Measurements from ENCODE around the gene RPLP2. TPM values are rescaled to one million over a fixed set of nuclear protein-coding genes. Genes with fewer than 3 reads are reported as not detected.

Gene RPLP2
- total and polyA plus RNA-seq, 5 donors from 2014 or later, result 2,313 to 3,705 (median 2,852) TPM

DNA sequence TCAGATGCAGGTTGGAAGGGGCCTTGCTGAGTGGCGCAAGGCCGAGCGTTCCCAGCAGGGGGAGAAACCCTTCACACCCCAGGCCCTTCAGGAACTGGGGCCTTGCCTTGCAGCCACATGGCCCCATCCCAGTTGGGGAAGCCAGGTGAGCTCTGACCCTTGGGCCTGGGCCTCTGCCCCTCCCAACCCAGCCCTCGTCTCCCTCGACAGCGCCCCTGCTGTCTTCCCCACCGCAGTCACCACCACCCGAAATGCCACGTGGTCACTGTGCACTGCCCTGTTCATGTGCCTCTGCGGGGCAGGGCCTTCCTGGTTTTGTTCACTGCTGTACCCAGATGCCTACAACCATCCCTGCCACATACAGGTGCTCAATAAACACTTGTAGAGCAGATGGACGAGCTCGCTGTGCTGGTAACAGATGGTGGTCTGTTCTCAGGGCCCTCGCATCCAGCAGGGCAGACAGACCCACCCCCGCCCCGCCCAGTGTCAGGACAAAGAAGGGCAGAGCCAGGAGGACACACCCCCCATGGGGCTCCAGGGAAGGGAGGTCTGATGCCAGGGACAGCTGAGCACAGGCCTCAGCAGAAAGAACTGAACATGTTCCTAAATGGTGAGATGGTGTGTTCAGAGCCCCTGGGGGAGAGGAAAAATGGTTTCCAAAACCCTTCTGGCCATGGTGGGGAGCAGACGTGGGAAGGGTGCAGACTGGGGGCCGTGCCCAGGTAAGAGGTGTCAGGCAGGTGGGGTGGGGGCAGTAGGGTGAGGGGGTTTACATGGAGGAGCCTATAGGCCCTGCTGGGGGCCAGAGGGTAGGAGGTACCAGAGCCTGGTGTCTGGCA lies 28.9 kb downstream of the RPLP2 start:
- Histone ChIP-seq H3K27ac (ENCODE audit: insufficient read depth, low read length, poor library complexity, severe bottlenecking) (no peak overlapping the region), H3K27me3 (ENCODE audit: control insufficient read depth, insufficient read depth, low read length) (no peaks in the 10 kb centered on the region), H3K9me3 (ENCODE audit: control insufficient read depth in 2 of 2, low read length in 2 of 2) (no peaks in the 10 kb centered on the region), H3K4me1 (ENCODE audit: control insufficient read depth, insufficient read depth, low read length, poor library complexity, severe bottlenecking) (peaks cover 35% of the 10 kb centered on the region), H3K36me3 (ENCODE audit: control insufficient read depth, insufficient read depth, low read length) (peaks cover 8% of the 10 kb centered on the region), H3K4me3 (ENCODE audit: low read depth, low read length) (no peak overlapping the region)
- Mint-ChIP-seq H3K36me3 (no peaks in the 10 kb centered on the region), H3K9me3 (no peaks in the 10 kb centered on the region), H3K4me3 (peak overlapping the region in 2 of 4 donors; percentile 38 to 75), H3K4me1 (peaks cover 0 to 29% (median 3%) of the 10 kb centered on the region in 4 donors), H3K27me3 (peaks cover 6% of the 10 kb centered on the region), H3K27ac (no peak overlapping the region)
- ATAC-seq (ENCODE audit: low read depth in 2 of 2), result no peak
- no peak for DNase-seq

GRCh38 chr11:839280-839623 lies 29.5 kb downstream of the RPLP2 start:
- Mint-ChIP-seq H3K4me1 (peaks cover 0 to 29% (median 3%) of the 10 kb centered on the region in 4 donors), H3K9me3 (no peaks in the 10 kb centered on the region), H3K36me3 (no peaks in the 10 kb centered on the region), H3K4me3 (peak overlapping the region in 3 of 4 donors; percentile 62 to 89 (median 82)), H3K27ac (no peak overlapping the region), H3K27me3 (peaks cover 11% of the 10 kb centered on the region)
- DNase-seq (no peak), ATAC-seq (ENCODE audit: low read depth in 2 of 2) (no peak)
- Histone ChIP-seq H3K4me1 (ENCODE audit: control insufficient read depth, insufficient read depth, low read length, poor library complexity, severe bottlenecking) (peaks cover 39% of the 10 kb centered on the region), H3K27ac (ENCODE audit: insufficient read depth, low read length, poor library complexity, severe bottlenecking) (no peak overlapping the region), H3K36me3 (ENCODE audit: control insufficient read depth, insufficient read depth, low read length) (peaks cover 8% of the 10 kb centered on the region), H3K27me3 (ENCODE audit: control insufficient read depth, insufficient read depth, low read length) (no peaks in the 10 kb centered on the region), H3K4me3 (ENCODE audit: low read depth, low read length) (no peak overlapping the region), H3K9me3 (ENCODE audit: control insufficient read depth in 2 of 2, low read length in 2 of 2) (no peaks in the 10 kb centered on the region)

DNA sequence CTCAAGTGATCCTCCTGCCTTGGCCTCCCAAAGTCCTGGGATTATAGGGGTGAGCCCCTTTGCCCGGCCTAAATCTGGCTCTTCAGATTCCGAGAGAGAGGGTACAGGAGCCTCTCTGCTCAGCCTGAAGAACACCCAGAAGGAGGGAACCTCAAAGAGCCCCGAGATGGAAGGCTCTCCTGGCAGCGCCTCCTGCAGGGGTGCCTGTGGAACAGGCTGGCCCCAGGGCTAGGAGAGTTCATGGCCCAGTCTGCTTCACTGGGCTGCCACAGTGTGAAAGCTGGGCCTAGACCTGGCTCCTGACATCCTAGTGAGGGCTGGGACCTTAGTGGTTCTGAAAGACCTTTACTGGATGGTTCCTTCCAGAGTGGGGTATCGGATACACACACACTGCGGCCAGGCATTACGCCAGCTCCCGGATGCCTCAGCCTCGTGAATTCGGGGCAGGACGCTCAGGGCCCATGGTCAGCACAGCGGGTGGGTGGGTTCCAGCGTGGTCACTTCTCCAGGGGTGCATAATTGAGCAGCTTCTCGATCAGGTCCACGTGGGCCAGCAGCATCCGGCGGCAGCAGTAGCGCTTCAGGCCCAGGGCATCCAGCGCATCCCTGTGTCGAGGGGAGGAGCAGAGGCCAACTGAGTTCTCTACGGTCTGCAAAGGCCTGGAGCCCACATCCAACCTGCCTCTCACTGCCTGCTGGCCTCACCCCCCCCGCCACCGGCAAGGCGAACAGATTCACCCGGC lies 30.3 kb downstream of the RPLP2 start:
- ATAC-seq (ENCODE audit: low read depth in 2 of 2) (no peak), DNase-seq (no peak)
- Histone ChIP-seq H3K36me3 (ENCODE audit: control insufficient read depth, insufficient read depth, low read length) (peaks cover 8% of the 10 kb centered on the region), H3K27me3 (ENCODE audit: control insufficient read depth, insufficient read depth, low read length) (no peaks in the 10 kb centered on the region), H3K9me3 (ENCODE audit: control insufficient read depth in 2 of 2, low read length in 2 of 2) (no peaks in the 10 kb centered on the region), H3K4me3 (ENCODE audit: low read depth, low read length) (no peak overlapping the region), H3K27ac (ENCODE audit: insufficient read depth, low read length, poor library complexity, severe bottlenecking) (no peak overlapping the region), H3K4me1 (ENCODE audit: control insufficient read depth, insufficient read depth, low read length, poor library complexity, severe bottlenecking) (peaks cover 36% of the 10 kb centered on the region)
- Mint-ChIP-seq H3K27ac (peak overlapping the region in 2 of 3 donors; percentile 36 to 47), H3K9me3 (no peaks in the 10 kb centered on the region), H3K36me3 (no peaks in the 10 kb centered on the region), H3K4me1 (peaks cover 0 to 29% (median 3%) of the 10 kb centered on the region in 4 donors), H3K27me3 (peaks cover 14% of the 10 kb centered on the region), H3K4me3 (peak overlapping the region in 3 of 4 donors; percentile 82 to 89 (median 84))

DNA sequence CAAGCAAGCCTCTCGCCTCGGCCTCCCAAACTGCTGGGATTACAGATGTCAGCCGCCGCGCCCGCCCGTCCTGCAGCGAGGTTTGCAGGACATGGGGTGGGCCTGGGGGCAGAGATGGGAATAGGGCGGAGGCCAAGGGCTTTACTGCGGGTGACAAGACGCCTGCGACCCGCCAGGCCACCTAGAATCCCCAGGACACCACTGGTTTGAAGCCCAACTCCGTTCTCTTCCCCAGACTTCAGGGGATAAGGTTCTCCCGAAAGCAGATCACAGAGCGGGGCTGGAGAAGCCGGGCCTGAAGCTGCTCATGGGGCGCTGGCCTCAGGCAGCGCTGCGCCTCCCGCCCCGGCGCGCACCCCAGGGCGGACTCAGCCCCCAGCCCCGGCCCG lies 32.2 kb downstream of the RPLP2 start:
- peak in 1 of 2 donors; percentile 29 for ATAC-seq (ENCODE audit: low read depth in 2 of 2)
- peak overlapping the region in 2 of 3 donors; percentile 41 to 85 for H3K27ac Mint-ChIP-seq
- H3K4me3 ChIP-seq (ENCODE audit: low read depth, low read length), result peak overlapping the region; percentile 76

DNA sequence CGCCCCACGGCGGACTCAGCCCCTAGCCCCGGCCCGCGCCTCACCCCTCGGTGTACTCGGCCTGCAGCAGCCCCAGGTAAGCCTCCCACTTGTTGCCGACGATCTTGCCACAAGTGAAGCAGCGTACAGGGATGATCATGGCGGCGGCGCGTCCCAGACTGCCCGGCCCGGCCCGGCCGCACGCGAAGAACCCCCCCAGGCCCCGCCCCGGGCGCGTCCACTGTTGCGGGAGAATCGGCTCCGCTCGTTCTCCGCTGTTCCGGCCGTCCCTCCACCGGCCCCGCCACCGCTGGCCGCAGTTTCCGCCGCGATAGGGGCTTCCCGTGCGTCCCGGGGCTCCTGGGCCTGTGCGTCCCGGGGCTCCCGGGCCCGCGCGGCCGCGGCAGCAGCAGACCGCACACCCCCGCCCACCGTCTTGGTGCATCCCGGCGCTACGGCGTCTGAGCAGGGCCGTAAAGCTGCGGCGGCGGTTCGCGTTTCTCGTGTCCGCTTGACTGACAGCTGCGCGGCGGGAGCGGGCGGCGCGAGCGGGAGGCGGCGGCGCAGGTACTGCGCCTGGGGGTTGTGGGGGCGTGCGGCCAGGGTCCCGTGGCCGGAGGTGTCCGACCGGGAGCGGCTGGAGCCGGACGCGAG lies 32.7 kb downstream of the RPLP2 start, which contains the start of the genes POLR2L and TSPAN4:
Gene POLR2L (minus strand): TSS at position 160 of the 633 bp plus-strand sequence. CDS start 21 bp downstream, at position 139.
Gene TSPAN4 (plus strand): TSS at position 483 of the 633 bp plus-strand sequence. CDS start 7,453 bp downstream, outside the sequence.
- Mint-ChIP-seq H3K27ac (peak within 1 kb of the TSS; percentile 41 to 85 (median 56)), H3K36me3 (no peaks in the 10 kb centered on the region), H3K4me1 (peaks cover 0 to 29% (median 3%) of the 10 kb centered on the region in 4 donors), H3K27me3 (peaks cover 19% of the 10 kb centered on the region), H3K4me3 (peak within 1 kb of the TSS; percentile 85 to 90 (median 88)), H3K9me3 (no peaks in the 10 kb centered on the region)
- H3K27me3 ChIP-seq (ENCODE audit: control insufficient read depth, insufficient read depth, low read length), result no peaks in the 10 kb centered on the region
- DNase-seq, result peak; percentile 78 to 92 (median 85)
- peak; percentile 82 to 86 for ATAC-seq (ENCODE audit: low read depth in 2 of 2)
- H3K36me3 ChIP-seq (ENCODE audit: control insufficient read depth, insufficient read depth, low read length), result peaks cover 8% of the 10 kb centered on the region
- H3K4me3 ChIP-seq (ENCODE audit: low read depth, low read length), result peak within 1 kb of the TSS; percentile 76
- peak within 1 kb of the TSS; percentile 67 for H3K27ac ChIP-seq (ENCODE audit: insufficient read depth, low read length, poor library complexity, severe bottlenecking)
- H3K4me1 ChIP-seq (ENCODE audit: control insufficient read depth, insufficient read depth, low read length, poor library complexity, severe bottlenecking), result peaks cover 36% of the 10 kb centered on the region
- no peaks in the 10 kb centered on the region for H3K9me3 ChIP-seq (ENCODE audit: control insufficient read depth in 2 of 2, low read length in 2 of 2)

More for the DNA sequence above, 32.2 kb downstream of the RPLP2 start:
- Mint-ChIP-seq H3K9me3 (no peaks in the 10 kb centered on the region), H3K36me3 (no peaks in the 10 kb centered on the region), H3K4me1 (peaks cover 0 to 29% (median 3%) of the 10 kb centered on the region in 4 donors), H3K27me3 (peaks cover 19% of the 10 kb centered on the region), H3K4me3 (peak overlapping the region; percentile 82 to 90 (median 88))
- H3K36me3 ChIP-seq (ENCODE audit: control insufficient read depth, insufficient read depth, low read length), result peaks cover 8% of the 10 kb centered on the region
- H3K27me3 ChIP-seq (ENCODE audit: control insufficient read depth, insufficient read depth, low read length), result no peaks in the 10 kb centered on the region
- DNase-seq, result no peak
- peaks cover 36% of the 10 kb centered on the region for H3K4me1 ChIP-seq (ENCODE audit: control insufficient read depth, insufficient read depth, low read length, poor library complexity, severe bottlenecking)
- peak overlapping the region; percentile 67 for H3K27ac ChIP-seq (ENCODE audit: insufficient read depth, low read length, poor library complexity, severe bottlenecking)
- H3K9me3 ChIP-seq (ENCODE audit: control insufficient read depth in 2 of 2, low read length in 2 of 2), result no peaks in the 10 kb centered on the region

DNA sequence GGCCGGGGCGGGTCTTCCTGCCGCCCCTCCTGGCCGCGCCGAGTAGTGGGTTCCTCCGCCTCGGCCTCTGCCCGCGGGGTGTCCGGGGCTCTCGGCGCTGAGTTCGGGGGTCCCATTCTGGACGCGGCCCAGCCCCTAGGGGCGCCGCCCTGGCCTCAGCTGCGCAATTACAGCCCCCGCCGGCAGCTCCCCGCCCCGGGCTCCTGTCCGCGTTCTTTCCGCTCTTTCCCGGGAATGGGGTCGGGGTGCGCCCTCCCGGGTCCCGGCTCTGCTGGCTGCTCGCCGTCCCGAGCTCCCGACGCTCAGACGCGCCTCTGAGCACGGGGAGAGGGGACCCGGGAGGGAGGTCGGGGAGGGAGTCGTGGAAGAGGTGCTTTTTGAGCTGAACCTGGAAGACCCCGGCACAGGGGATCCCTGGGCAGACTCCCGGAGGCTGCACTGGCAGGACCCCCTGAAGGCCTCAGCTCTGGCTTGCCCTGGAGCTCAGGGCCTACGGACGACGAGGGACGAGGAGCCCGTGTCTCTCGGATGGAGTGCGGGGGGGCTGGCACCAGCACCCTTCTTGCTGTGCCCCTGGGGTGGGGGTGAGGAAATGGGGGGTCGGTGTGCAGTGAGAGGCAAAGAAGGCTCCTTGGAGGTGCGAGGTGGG lies 33.4 kb downstream of the RPLP2 start:
- H3K27ac ChIP-seq (ENCODE audit: insufficient read depth, low read length, poor library complexity, severe bottlenecking), result no peak overlapping the region

More for the DNA sequence above, 33.4 kb downstream of the RPLP2 start:
- Histone ChIP-seq H3K27me3 (ENCODE audit: control insufficient read depth, insufficient read depth, low read length) (no peaks in the 10 kb centered on the region), H3K4me1 (ENCODE audit: control insufficient read depth, insufficient read depth, low read length, poor library complexity, severe bottlenecking) (peaks cover 36% of the 10 kb centered on the region), H3K4me3 (ENCODE audit: low read depth, low read length) (peak overlapping the region; percentile 32), H3K36me3 (ENCODE audit: control insufficient read depth, insufficient read depth, low read length) (peaks cover 8% of the 10 kb centered on the region), H3K9me3 (ENCODE audit: control insufficient read depth in 2 of 2, low read length in 2 of 2) (no peaks in the 10 kb centered on the region)
- Mint-ChIP-seq H3K27me3 (peaks cover 19% of the 10 kb centered on the region), H3K27ac (peak overlapping the region in 1 of 3 donors; percentile 51), H3K36me3 (no peaks in the 10 kb centered on the region), H3K4me3 (peak overlapping the region; percentile 76 to 85 (median 84)), H3K9me3 (no peaks in the 10 kb centered on the region), H3K4me1 (peaks cover 0 to 29% (median 3%) of the 10 kb centered on the region in 4 donors)
- no peak for ATAC-seq (ENCODE audit: low read depth in 2 of 2)
- DNase-seq, result no peak

All from CD4-positive, CD25-positive, alpha-beta regulatory T cell (primary cell).